ENCODE results near the gene BMERB1.

GRCh38 chr16:15542734-15543347 lies 108.5 kb downstream of the BMERB1 start:
- TF ChIP-seq POLR2A (IDR thresholded peaks at IDR 0.05) (no peak), EP300 (IDR thresholded peaks at IDR 0.05) (no peak)
